CD4-positive, alpha-beta T cell treated with Interleukin-4 for 4 hours (primary cell): Measurements from ENCODE around the gene KCNIP4.

ENCODE experiments used
- DNase-seq: peaks from one replicate; pipeline ENCODE4 v3.0.0-alpha.2; 2020

The KCNIP4 gene

GRCh38 chr4:21139327-21139726 lies 809.2 kb downstream of the KCNIP4 start:
- no peak for DNase-seq

- no peak for DNase-seq
Observed at GRCh38 chr4:21136051-21136630, 812.4 kb downstream of the KCNIP4 start.

GRCh38 chr4:21134994-21135393 lies 813.6 kb downstream of the KCNIP4 start:
- DNase-seq, result peak; percentile 9

- DNase-seq, result no peak
Observed at GRCh38 chr4:21130606-21131005, 818.0 kb downstream of the KCNIP4 start.

GRCh38 chr4:21126014-21126512 lies 822.5 kb downstream of the KCNIP4 start:
- no peak for DNase-seq

- no peak for DNase-seq
Observed at GRCh38 chr4:21118301-21118700, 830.3 kb downstream of the KCNIP4 start.

GRCh38 chr4:21117541-21118180 lies 830.9 kb downstream of the KCNIP4 start:
- no peak for DNase-seq

GRCh38 chr4:21113496-21114223 lies 834.9 kb downstream of the KCNIP4 start:
- DNase-seq, result no peak

GRCh38 chr4:21102667-21103066 lies 845.9 kb downstream of the KCNIP4 start:
- DNase-seq, result no peak

GRCh38 chr4:21097865-21098264 lies 850.7 kb downstream of the KCNIP4 start:
- DNase-seq, result no peak

GRCh38 chr4:21097026-21097425 lies 851.5 kb downstream of the KCNIP4 start:
- DNase-seq, result no peak

GRCh38 chr4:21092531-21092930 lies 856.0 kb downstream of the KCNIP4 start:
- DNase-seq, result no peak

- no peak for DNase-seq
Observed at GRCh38 chr4:21090094-21090666, 858.4 kb downstream of the KCNIP4 start.

- no peak for DNase-seq
Observed at GRCh38 chr4:21083413-21083812, 865.2 kb downstream of the KCNIP4 start.

- no peak for DNase-seq
Observed at GRCh38 chr4:21077967-21078366, 870.6 kb downstream of the KCNIP4 start.

- no peak for DNase-seq
Observed at GRCh38 chr4:21067351-21067750, 881.2 kb downstream of the KCNIP4 start.

- DNase-seq, result no peak
Observed at GRCh38 chr4:21061902-21062301, 886.7 kb downstream of the KCNIP4 start.

- no peak for DNase-seq
Observed at GRCh38 chr4:21046141-21046540, 902.4 kb downstream of the KCNIP4 start.

GRCh38 chr4:21045119-21045518 lies 903.5 kb downstream of the KCNIP4 start:
- DNase-seq, result no peak

- no peak for DNase-seq
Observed at GRCh38 chr4:21041708-21042107, 906.9 kb downstream of the KCNIP4 start.

GRCh38 chr4:21034728-21035127 lies 913.8 kb downstream of the KCNIP4 start:
- DNase-seq, result no peak

- no peak for DNase-seq
Observed at GRCh38 chr4:21032089-21032645, 916.4 kb downstream of the KCNIP4 start.

- no peak for DNase-seq
Observed at GRCh38 chr4:21018817-21019216, 929.8 kb downstream of the KCNIP4 start.
